Mesenchymal stem cell (in vitro differentiated cells and primary cell): ENCODE data around the gene ANO10. TPM values are rescaled to one million over a fixed set of nuclear protein-coding genes. Genes with fewer than 3 reads are reported as not detected.

Experiments used
- DNase-seq: peaks from one replicate; pipeline ENCODE4 v3.0.0-alpha.2; 2013
- H2AFZ ChIP-seq: one replicate; pipeline ENCODE4 v1.6.1; 2013; ENCODE audit warnings: low read depth, mild to moderate bottlenecking, control low read depth, inconsistent platforms, low read length, moderate library complexity
- H2AK5ac ChIP-seq: 2 replicates; pipeline ENCODE4 v1.6.1; 2013; ENCODE audit warnings: low read length, moderate library complexity, mild to moderate bottlenecking, inconsistent platforms; ENCODE audit not compliant: severe bottlenecking
- H2BK120ac ChIP-seq: one replicate; pipeline ENCODE4 v1.6.1; 2013; ENCODE audit warnings: low read depth, mild to moderate bottlenecking, inconsistent platforms, low read length, moderate library complexity
- H2BK12ac ChIP-seq, 2 experiments: one replicate each; pipeline ENCODE4 v1.6.1; 2013; ENCODE audit warnings: inconsistent platforms in 2 of 2, low read length in 2 of 2, mild to moderate bottlenecking in 2 of 2, moderate library complexity in 2 of 2, control low read depth in 1 of 2
- H2BK15ac ChIP-seq: one replicate; pipeline ENCODE4 v1.6.1; 2013; ENCODE audit warnings: mild to moderate bottlenecking, low read depth, inconsistent platforms; ENCODE audit not compliant: poor library complexity, severe bottlenecking
- H2BK5ac ChIP-seq: 2 replicates; pipeline ENCODE4 v1.6.1; 2013; ENCODE audit warnings: low read depth, mild to moderate bottlenecking, low read length, control low read depth, inconsistent platforms; ENCODE audit not compliant: poor library complexity, severe bottlenecking
- H3K14ac ChIP-seq, 2 experiments: one replicate each; pipeline ENCODE4 v1.6.1; 2013; ENCODE audit warnings: inconsistent platforms in 2 of 2, low read length in 2 of 2, control low read depth in 1 of 2, mild to moderate bottlenecking in 1 of 2, moderate library complexity in 1 of 2
- H3K18ac ChIP-seq, 2 experiments: one replicate each; pipeline ENCODE4 v1.6.1; 2013; ENCODE audit warnings: inconsistent platforms in 2 of 2, low read length in 2 of 2, control low read depth in 1 of 2, low read depth in 1 of 2, mild to moderate bottlenecking in 1 of 2
- H3K23ac ChIP-seq, 2 experiments: one replicate each; pipeline ENCODE4 v1.6.1; 2013; ENCODE audit warnings: inconsistent platforms in 2 of 2, low read length in 2 of 2, mild to moderate bottlenecking in 2 of 2, moderate library complexity in 2 of 2, control low read depth in 1 of 2
- H3K27ac ChIP-seq: 2 replicates; pipeline ENCODE4 v1.5.1; 2013; ENCODE audit warnings: mild to moderate bottlenecking, moderate library complexity, low read length, control low read depth, inconsistent platforms; ENCODE audit not compliant: poor library complexity, severe bottlenecking
- H3K27me3 ChIP-seq, 2 experiments: 2 replicates each; pipeline versions ENCODE4 v1.6.1 to v1.7.0; 2013; ENCODE audit warnings: low read length in 2 of 2, mild to moderate bottlenecking in 2 of 2, moderate library complexity in 2 of 2, control low read depth in 1 of 2, inconsistent platforms in 1 of 2; ENCODE audit not compliant: control insufficient read depth in 1 of 2, insufficient read depth in 1 of 2
- H3K36me3 ChIP-seq, 2 experiments: 2 replicates each; pipeline versions ENCODE4 v1.6.1 to v1.7.0; 2013; ENCODE audit warnings: low read length in 2 of 2, control low read depth in 1 of 2, inconsistent platforms in 1 of 2, low read depth in 1 of 2, mild to moderate bottlenecking in 1 of 2; ENCODE audit not compliant: insufficient read depth in 2 of 2, control insufficient read depth in 1 of 2
- H3K4ac ChIP-seq, 2 experiments: one replicate each; pipeline ENCODE4 v1.6.1; 2013; ENCODE audit warnings: inconsistent platforms in 2 of 2, low read length in 2 of 2, mild to moderate bottlenecking in 2 of 2, moderate library complexity in 2 of 2, control low read depth in 1 of 2, low read depth in 1 of 2
- H3K4me1 ChIP-seq: 2 replicates; pipeline ENCODE4 v1.6.1; 2013; ENCODE audit warnings: low read depth, low read length, control low read depth; ENCODE audit not compliant: control insufficient read depth, insufficient read depth
- H3K4me2 ChIP-seq: 2 replicates; pipeline ENCODE4 v1.6.1; 2013; ENCODE audit warnings: low read length, mild to moderate bottlenecking, inconsistent platforms; ENCODE audit not compliant: poor library complexity, severe bottlenecking
- H3K4me3 ChIP-seq, 2 experiments: 2 replicates each; pipeline versions ENCODE4 v1.5.1 to v1.7.0; 2013; ENCODE audit warnings: low read length in 2 of 2, mild to moderate bottlenecking in 2 of 2, control low read depth in 1 of 2, low read depth in 1 of 2; ENCODE audit not compliant: insufficient read depth in 1 of 2
- H3K79me1 ChIP-seq: replicated peaks from 2 replicates; pipeline ENCODE4 v1.6.1; 2013; ENCODE audit warnings: mild to moderate bottlenecking, control low read depth, low read length, inconsistent platforms; ENCODE audit not compliant: poor library complexity, severe bottlenecking
- H3K9ac ChIP-seq: 2 replicates; pipeline ENCODE4 v1.7.0; 2013; ENCODE audit warnings: mild to moderate bottlenecking, low read length, moderate library complexity
- H3K9me3 ChIP-seq: 2 replicates; pipeline ENCODE4 v1.7.0; 2013; ENCODE audit warnings: mild to moderate bottlenecking, low read length; ENCODE audit not compliant: control insufficient read depth
- H4K8ac ChIP-seq: one replicate; pipeline ENCODE4 v1.6.1; 2013; ENCODE audit warnings: inconsistent platforms, mild to moderate bottlenecking, low read length, moderate library complexity
- H4K91ac ChIP-seq: one replicate; pipeline ENCODE4 v1.6.1; 2013; ENCODE audit warnings: mild to moderate bottlenecking, low read length, inconsistent platforms
- WGBS: methylation state at CpG from one replicate; pipeline ENCODE4 v1.1.7; 2013; ENCODE audit warnings: mixed read lengths; 5-methylcytosine and 5-hydroxymethylcytosine counted together
- small RNA-seq: library from polyadenylated mRNA; stranded (forward); fragments of <200 nt; extraction: miRNeasy Mini kit (QIAGEN cat#:217004); gene quantifications from one replicate; pipeline ENCODE3, GENCODE V24; 2013; ENCODE audit warnings: low read depth

Gene ANO10

GRCh38 chr3:43317461-43318316, 304.1 kb downstream of the ANO10 start:
- Histone ChIP-seq H2BK120ac (peak overlapping the region; percentile 90), H3K18ac (peak overlapping the region; percentile 85 to 91), H3K79me1 (peaks cover 23% of the 10 kb centered on the region), H2BK5ac (no peak overlapping the region), H2BK12ac (peak overlapping the region; percentile 63 to 88), H3K36me3 (peaks cover 0 to 5% of the 10 kb centered on the region in 2 experiments), H4K91ac (peak overlapping the region; percentile 95), H3K27ac (peak overlapping the region; percentile 33), H4K8ac (peak overlapping the region; percentile 91), H3K4me2 (no peak overlapping the region), H2BK15ac (peak overlapping the region; percentile 96), H3K14ac (peak overlapping the region in 1 of 2 experiments; percentile 84), H3K4me1 (peaks cover 4% of the 10 kb centered on the region), H3K9me3 (no peaks in the 10 kb centered on the region), H3K23ac (no peak overlapping the region), H3K4me3 (no peak overlapping the region), H3K9ac (no peak overlapping the region), H2AFZ (no peak overlapping the region), H2AK5ac (peak overlapping the region; percentile 45), H3K4ac (peak overlapping the region; percentile 73 to 75), H3K27me3 (no peaks in the 10 kb centered on the region)
- WGBS = 51% methylated on average over 7 of the region's 8 CpGs
- DNase-seq = peak; percentile 82

DNA sequence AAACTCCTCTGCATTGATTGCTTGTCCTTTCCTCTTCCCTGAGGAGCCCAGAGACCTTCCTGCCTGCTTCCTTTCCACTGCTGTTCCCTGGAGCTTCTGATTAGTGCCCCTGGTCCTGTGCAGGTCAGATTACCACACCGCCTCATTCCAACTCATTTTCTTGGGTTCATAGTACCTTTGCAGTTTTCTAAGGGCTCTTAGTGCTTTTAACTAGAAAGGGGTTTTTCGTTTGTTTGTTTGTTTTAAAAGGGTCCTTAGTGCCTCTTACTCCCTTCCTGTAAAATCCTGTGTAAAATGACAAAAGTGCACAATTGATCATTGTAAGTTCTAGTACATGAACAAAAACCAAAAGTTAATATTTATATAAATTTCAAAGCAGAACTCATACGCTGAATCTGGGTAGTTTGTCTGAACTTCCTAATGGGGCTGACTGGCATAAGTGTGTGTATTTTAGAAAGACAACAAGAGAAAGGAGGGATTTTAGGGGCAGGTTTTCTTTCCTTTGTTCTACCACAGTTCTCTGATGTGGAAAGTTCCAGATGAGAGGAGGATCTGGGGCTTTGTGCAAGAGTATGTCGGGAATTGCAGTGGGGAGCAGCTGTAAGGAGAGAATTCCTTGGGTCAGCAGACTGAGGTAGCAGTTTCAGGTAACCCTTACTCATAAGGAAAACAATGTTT, 304.9 kb downstream of the ANO10 start:
- Histone ChIP-seq H2AFZ (no peak overlapping the region), H3K23ac (no peak overlapping the region), H3K4me2 (no peak overlapping the region), H3K27me3 (no peaks in the 10 kb centered on the region), H3K79me1 (peaks cover 22% of the 10 kb centered on the region), H3K4me1 (peaks cover 4% of the 10 kb centered on the region), H3K9me3 (no peaks in the 10 kb centered on the region), H4K8ac (no peak overlapping the region), H3K36me3 (peaks cover 0 to 12% of the 10 kb centered on the region in 2 experiments), H4K91ac (no peak overlapping the region), H3K9ac (no peak overlapping the region), H3K27ac (peak overlapping the region; percentile 52), H3K4me3 (no peak overlapping the region), H2BK120ac (peak overlapping the region; percentile 8), H3K14ac (no peak overlapping the region), H2BK5ac (no peak overlapping the region), H3K18ac (peak overlapping the region in 1 of 2 experiments; percentile 78), H2BK15ac (no peak overlapping the region), H3K4ac (no peak overlapping the region), H2AK5ac (peak overlapping the region; percentile 7), H2BK12ac (peak overlapping the region in 1 of 2 experiments; percentile 28)
- peak; percentile 27 for DNase-seq
- WGBS = 72% methylated on average over 3 of the region's 4 CpGs

Small RNAs within 50 kb of the gene (small RNA-seq; reads per million reads assigned to genes)
- not detected for gene RF00019
